HG03103 (cell line): ENCODE results near the gene FYB1.
"Not testable (repeated sequence)": the region's sequence is repeated elsewhere in the genome, so short reads cannot be mapped to it uniquely, and the experiment has no call there.

ENCODE experiments used
- ATAC-seq: cut with Tn5 transposase; IDR thresholded peaks from one replicate; pipeline ENCODE4 v1.9.1; 2021; ENCODE audit warnings: low read depth; ENCODE audit not compliant: unreplicated experiment

FYB1 gene

DNA sequence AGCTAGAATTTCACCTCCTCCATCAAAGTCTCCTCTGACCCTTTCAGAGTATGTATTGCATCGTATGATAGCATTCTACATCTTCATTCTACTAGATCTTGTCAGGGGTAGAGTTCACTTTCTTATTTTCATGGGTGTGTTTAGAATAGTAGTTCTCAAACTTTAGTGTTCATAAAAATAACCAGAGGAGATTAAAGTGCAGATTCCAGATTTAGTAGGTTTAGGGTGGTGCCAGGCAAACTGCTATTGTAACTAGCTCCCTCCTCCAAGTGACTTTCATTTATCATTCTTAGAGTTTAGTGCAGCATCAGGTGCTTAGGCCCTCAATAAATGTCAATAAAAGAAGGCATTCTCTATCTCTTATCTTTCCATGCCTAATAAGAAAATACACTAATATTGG is 7.2 kb upstream of the FYB1 start:
- no peak for ATAC-seq

DNA sequence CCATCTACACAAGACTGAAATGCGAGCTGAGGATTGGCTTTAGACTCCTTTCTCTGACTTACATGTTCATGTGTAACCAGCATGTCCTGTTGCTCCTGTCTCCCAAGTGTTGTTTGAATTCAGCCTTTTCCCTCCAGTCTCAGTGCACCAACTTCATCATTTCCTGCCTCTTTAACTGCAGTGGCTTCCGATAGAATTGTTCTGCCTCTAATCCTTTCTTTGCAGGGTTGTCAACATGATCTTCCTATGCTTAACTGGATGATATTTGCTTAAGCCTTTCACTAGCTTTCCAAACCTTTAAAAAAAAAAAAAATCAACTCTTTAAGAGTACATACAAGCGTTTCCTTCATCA is 6.7 kb upstream of the FYB1 start:
- ATAC-seq: no peak

- no peak for ATAC-seq
These were observed 6.2 kb upstream of the FYB1 start for GRCh38 chr5:39225405-39226099.

GRCh38 chr5:39224196-39224761 is 4.9 kb upstream of the FYB1 start:
- ATAC-seq: no peak

- no peak for ATAC-seq
These were observed 4.3 kb upstream of the FYB1 start for GRCh38 chr5:39223565-39224156.

DNA sequence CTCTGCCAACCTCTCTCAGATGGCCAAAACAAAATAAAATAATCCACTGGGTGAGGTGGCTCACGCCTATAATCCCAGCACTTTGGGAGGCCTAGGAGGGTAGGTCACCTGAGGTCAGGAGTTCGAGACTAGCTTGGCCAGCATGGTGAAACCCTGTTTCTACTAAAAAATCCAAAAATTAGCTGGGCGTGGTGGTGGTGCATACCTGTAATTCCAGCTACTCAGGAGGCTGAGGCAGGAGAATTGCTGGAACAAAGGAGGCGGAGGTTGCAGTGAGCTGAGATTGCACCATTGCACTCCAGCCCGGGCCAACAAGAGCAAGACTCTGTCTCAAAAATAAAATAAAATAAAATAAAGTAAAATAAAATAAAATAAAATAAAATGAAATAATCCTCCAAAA is 2.3 kb upstream of the FYB1 start:
- not testable (repeated sequence) for ATAC-seq

GRCh38 chr5:39220280-39221030 is 1.1 kb upstream of the FYB1 start:
- ATAC-seq: no peak

DNA sequence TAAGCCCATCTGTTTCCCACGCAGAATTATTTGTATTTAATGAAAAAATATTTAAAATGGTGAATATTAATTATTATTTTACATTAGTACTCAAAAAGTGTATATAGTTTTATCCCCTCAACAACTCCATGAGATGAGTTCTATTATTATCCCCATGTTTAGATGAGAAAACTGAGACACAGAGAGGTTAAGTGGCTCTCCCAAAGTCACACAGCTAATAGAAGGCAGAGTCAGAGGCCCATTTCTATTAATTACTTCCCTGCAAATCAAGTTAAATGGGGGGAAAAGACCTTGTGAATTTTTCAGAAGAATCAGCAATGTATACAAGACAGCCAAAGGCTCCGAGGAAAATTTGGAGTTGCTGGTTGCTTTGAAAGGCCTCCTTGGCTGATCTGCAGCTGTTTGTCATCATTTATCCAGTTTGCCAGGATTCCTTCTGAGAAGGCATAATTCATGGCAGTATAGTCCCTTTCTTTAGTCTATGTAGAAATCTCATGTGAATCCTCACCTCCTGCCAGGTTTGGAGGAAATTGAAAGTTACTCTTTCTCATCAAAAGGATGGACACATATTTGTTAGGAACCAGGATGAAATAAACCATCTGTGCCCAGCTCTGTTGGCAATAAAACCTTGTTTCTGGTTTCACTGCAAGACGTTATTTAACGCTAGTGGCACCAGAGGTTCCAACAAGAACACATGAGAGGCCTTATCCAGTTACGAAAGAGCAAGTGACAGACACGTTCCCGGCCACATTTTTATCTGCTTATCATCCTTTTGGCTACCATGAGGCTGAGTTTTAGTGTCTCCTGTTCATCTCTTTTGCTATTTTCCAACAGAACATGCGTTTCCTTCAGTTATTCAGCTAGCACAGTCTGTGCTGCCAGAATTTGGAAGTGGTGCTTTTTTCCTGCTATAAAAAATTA is 621 bp downstream of the FYB1 start:
- ATAC-seq: no peak

DNA sequence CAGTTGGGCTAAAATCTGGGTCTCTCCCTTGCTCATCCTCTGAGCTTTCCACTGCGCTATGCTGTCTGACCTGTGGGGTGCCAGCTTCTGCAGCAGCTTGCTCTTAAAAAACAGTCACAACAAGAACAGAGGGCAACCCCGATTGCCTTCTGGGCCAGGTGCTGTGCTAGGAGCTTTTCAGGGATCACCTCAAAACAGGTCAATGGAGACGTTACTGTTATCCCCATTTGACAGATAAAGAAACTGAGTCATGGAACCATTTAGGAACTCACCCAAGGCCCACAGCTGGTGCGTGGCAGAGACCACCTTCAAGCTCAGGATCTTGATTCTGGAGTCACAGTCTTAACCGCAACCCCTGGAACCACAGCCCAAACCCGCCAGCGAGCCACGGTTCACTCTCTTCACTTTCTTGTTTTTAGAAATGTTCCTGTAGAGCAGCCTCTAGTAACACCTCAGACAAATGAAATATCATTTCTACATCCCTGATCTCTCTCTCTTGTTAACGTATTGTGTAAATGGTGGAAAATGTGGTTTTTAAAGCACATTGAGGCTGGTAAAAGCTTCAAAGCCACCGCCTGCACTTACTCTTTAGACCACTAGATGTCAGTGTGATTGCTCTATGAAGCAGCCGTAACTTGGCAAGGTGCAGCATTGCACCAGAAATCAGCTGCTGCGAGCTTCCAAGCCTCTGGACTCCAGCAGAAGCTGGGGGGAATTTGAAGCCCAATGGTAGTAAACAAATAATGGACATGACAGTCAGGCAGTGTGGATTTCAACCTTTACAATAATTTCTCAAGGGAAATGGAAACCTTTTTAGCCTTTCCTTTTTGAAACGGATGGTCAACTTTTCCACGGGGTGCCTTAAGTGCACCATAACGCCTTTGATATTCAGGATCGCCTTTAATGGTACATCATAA is 1.7 kb downstream of the FYB1 start:
- ATAC-seq: peak; percentile 75

- ATAC-seq: no peak
These were observed 2.7 kb downstream of the FYB1 start for GRCh38 chr5:39216631-39217030.

DNA sequence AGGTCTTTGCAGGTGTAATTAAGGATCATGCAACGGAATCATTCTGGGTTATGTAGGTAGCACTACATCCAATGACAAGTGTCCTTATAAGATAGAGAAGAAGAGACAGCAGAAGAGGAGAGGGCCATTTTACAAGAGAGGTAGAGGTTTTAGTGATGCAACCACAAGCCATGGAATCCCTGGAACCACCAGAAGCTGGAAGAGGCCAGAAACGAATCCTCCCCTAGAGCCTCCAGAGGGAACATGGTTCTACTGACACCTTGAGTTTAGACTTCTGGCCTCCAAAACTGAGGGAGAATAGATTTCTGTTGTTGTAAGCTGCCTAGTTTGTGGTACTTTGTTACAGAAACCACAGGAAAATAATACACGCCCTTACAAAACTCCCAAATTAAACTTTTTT is 3.5 kb downstream of the FYB1 start:
- no peak for ATAC-seq

DNA sequence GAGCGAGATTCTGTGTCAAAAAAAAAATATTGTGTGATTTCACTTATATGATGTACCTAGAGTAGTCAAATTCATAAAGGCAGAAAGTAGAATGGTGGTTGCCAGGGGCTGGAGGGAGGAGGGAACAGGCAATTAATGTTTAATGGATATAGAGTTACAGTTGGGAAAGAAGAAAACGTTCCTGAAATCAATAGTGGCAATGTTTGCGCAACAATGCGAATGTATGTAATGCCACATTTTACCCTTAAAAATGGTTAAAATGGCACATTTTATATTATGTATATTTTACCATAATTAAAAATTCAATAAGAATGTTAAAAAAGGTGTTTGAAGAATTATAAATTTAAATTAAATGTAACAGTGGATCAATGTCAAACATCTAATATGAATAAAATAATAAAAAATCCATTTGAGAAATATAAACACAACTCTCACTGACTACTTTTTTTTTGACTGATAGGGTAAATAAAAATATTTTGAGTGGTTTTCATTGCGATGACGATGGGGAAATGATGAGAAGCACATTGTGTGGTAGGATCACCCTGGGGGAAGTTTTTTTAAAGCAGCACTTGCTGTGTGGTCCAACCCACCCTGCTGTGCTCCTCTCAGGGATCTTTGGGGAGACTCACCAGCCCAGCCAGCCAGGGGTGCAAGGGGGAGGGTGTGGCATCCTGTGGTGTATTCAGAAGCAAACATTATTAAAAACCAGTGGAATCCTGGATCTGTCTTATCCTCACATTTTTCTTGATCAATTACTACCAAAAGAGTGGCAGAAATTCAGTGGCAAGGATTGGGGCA is 4.3 kb downstream of the FYB1 start:
- no peak for ATAC-seq

DNA sequence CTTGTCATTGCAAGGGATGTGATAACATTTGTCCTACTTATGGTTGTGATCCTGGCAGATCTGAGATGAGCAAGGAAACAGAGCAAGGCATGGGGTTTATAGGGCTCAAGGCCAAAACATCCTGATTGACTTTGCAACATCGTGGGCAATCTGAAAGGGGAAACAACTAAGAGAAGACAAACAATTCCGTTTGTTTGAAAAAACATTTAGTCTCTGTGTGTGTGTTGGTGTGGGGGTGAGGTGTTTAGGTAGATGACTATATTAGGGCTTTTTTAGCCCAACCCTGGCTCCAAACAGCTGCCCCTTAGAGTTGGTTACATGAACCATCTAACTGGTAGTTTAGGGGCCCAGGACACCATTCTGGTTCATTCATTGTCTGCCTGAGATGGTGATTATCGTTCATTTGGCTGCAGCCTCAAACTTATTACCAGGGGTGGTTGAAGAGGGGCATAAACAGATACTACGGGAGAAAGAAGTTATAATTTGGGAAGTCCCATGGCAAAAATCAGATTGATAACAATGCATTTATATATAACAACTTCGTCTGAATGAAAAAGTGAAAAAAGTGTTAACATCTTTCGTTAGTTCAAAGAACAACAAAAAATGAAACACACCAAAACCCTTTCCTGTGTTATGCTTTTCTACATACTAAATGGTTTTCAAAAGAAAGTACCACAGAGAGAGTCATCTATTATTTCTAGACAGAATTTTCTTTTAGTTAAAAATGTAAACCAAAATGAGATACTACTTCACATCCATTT is 5.7 kb downstream of the FYB1 start:
- ATAC-seq: no peak

GRCh38 chr5:39211773-39212172 is 7.6 kb downstream of the FYB1 start:
- ATAC-seq: no peak

DNA sequence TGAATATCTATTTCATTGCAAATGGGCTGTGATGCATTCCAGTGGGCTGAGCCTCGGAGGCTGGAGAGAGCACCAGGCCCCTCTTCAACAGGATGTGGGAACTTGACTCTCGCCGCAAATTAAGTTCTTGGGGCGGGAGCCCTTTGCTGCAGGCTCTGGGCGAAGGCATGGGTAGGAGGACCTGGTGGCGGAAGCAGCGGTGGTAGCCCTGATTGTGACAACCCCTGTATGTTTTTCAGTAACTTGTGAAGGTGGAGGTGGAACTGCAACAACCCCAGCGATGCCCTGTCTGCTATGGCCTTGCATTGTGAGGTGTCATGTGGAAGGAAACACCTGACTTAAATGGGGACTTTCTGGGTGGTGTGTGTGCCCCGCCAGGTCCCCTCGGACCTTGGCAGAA is 9.4 kb downstream of the FYB1 start:
- no peak for ATAC-seq

GRCh38 chr5:39208471-39208870 is 10.9 kb downstream of the FYB1 start:
- no peak for ATAC-seq

- no peak for ATAC-seq
These were observed 11.9 kb downstream of the FYB1 start for GRCh38 chr5:39207345-39208045.
